HPDE6-E6E7 (cell line): ENCODE measurements around the gene TRIM66.

Experiments
- DNase-seq: peaks from one replicate; pipeline ENCODE4 v3.0.0; 2011; ENCODE audit warnings: missing footprints; ENCODE audit errors: extremely low spot score

The TRIM66 gene

DNA sequence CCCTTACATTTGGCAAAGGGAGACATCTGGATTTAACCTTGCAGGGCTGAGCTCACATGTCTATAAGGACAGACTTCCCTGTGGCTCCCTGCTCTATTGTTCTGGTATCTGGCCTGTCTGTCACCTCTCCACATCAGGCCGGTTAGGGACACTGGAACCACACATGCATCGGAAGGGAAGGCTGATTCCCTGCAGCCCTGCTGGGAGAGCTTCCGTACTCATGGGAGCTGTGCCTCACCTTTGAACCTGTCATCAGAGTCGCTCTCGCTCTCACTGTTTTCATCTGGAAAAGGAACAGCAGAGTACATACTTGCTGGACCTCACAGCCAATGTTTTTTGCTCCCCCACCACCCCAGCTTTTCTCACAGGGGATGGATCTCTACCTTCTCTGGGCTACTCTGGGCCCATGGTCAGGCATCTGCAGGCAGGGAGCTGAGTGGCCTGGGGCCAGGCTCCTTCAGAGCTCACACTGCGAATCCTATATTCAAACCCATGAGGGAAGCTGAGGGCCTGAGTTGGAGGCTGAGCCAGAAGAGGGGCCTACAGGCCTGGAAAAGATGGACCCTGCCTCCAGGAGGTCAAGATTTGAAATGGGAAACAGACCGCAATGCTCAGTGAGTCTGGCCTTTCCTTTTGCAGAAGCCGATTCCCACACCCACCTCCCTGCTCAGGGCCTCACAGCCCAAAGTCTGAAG, 31.4 kb upstream of the TRIM66 start:
- DNase-seq: no peak

DNA sequence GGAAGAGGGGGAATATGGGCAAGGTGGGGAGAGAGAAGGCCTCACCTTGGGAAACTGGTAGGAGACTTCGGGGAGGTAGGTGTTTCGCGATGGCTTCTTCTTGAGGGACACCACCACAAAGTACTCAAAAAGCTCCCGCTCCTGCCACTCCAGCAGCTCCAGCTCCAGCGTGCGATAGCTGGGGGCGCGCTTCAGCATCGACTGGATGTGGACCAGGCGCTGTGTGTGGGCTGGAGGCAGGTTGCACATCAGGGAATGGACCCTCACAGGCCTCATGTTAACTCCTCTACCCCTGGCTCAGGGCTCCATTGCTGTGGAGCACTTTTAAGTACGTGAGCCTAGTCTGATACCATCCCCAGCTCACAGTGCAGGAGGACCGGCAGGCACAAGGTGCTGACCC, 30.0 kb upstream of the TRIM66 start:
- DNase-seq: no peak

DNA sequence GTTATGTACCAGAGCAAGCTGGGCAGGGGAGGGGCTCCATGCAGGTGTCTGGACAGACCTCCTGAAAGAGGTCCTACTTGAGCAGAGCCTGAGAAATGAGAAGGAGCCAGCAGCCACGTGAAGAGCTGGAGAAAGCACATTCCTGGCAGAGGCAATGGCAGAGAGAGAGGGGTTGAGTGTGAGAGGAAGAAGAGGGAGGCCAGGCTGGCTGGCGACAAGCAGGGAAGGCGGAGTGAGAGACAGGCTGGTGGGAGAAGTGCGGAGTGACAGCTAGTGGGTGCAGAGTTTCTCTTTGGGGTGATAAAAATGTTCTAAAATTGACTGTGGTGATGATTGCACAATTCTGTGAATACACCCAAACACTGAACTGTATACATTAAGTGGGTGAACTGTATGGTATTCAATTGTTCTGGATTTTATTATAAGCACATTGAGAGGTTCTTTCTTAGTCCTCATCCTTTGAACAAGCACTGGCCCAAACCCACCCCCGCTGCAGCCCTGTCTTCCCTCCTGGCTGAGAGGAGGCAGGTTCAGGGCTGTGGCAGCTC, 29.5 kb upstream of the TRIM66 start:
- no peak for DNase-seq

- DNase-seq: no peak
These were observed 27.3 kb upstream of the TRIM66 start for GRCh38 chr11:8709777-8710176.

DNA sequence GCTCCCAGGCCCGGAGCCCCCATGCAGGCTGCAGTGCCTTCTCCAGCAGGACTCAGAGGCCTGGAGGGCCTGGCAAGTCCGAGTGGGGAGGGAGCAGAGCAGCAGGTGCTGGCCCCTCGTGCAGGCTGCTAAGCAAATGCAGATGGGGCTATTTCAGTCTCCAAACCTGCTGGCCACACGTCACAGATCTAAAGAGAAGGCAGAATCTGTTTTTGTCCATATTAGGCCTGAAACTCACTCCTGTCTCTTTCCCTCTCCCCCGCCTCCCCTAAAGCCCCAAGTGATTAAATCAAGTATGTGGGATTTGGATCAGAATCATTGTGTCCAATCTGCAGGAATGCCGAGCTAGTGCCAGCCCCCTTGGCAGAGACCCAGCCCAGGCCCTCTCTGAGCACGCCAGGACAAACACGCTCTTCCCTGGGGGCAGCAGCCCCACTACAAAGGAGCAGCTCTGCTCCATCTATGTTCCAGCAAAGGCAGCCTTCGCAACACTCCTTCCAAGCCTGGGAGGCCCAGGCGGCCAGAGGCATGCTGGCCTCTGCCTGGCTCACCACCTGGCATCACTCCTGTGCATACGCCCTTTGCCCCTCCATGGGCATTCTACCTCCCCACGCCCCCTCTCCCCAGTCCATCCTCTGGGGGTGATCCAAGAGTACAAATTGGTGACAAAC, 26.7 kb upstream of the TRIM66 start:
- DNase-seq: no peak

DNA sequence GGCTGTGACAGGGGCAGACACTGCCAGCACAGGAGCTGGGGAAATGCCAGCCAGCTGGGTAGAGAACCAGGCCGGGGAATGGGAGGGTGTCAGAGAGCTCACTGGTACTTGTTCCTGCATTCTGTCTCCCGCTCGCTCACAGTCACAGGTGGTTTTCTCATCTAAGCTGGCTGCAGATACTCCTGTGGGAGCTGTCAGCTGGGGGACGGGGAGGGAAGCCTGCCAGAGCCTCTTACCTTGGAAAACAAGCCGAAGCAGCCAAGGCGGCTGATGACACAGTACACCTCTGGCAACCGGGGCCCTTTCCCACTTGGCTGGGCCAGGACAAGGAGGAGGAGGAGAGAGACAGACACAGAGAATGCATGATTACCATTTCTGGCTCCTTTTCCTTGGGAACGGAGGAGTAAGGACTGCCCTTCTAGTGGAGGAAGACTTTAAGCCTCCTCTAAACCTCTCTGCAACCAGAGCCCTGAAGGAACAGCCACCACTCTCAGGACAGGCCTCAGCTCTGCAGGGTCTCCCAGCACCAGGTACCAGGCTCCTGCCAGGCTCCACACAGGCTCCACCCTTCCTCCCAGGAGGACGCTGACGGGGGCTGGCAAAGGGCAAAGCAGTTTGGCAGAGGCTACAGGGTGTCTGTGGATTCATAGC, 25.2 kb upstream of the TRIM66 start:
- DNase-seq: no peak

DNA sequence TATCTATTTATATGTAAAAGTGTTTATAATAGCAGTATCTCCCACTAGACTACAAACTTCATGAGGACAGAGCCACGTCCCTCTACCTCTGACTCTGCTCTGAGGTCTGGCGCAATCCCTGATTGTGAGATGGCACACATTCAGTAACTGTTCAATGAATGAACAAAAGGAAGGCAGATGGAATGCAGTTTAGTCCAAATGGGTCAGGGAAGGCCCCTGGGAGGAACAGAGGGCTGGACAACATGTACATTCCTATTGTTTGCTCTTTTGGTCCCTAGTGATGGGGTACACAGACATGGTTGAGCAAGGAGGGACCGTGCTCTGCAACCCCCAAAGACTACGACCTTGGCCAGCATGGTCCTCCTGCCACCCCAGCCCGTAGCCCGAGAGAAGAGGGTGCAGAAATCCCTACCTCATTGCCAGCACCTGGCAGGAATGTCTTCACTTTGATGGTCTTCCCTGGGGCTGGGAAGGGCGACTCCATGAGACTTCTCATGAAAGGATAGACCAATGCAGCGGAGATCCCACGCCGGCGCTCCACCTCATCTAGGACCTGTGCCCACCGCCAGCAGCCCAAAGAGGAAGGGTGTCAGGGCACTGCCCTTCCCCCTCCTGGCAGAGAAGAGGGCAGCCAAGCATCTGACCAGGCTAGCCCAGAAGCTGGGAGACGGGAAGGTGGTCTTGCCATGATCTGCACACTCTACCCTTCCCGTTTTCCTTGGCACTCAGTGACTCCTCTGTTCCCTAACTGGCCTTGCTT, 24.4 kb upstream of the TRIM66 start:
- no peak for DNase-seq

- DNase-seq: no peak
These were observed 22.7 kb upstream of the TRIM66 start for GRCh38 chr11:8705146-8705545.

- DNase-seq: no peak
These were observed 21.7 kb upstream of the TRIM66 start for GRCh38 chr11:8704136-8704535.

DNA sequence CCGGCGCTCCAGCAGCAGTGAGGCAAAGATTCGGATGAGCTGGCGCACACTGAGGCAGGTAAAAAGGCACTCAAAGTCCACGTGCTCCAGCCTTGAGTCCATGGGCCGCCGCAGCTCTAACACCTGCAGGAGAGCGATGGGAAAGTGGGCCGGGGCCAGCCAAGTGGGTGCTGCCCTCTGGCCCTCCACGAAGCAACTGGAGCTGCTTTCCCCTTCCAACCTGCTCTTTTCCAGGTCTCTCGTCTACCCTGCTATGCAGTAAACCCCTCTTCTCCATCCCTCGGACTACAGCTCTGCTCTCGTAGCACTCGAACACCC, 20.1 kb upstream of the TRIM66 start:
- no peak for DNase-seq

DNA sequence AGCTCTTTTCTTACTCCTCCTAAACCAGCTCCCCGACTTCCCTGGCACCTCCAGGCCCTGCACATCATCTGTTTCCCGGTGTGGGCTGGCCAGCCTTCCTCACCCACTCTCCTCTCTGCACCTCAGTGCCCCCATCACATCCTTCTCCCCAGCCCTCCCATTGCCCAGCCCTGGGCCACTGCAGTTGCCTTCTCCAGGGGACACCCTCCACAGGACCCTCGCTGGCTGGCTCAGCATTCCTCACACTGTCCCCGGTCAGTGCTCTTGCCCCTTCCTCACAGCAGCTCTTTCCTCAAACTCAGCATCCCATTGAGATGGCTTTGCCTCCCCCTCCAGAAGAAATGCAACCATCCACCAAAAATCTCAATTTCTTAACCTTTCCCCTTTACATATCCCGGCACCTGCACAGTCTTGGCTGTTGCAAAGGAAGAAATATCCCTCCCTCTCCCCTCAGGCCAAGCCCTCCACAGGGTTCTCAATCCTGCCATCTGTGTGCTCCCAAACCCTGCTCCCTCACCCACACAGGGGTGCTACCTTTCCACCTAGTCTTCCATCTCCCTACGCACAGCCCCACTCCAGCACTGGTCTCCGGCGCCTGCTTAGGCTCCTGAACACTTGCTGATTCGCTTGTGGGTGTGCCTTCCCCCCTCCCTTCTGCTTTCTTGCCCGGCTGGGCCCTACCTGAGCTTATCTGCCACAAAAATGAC, 19.6 kb upstream of the TRIM66 start:
- DNase-seq: no peak

GRCh38 chr11:8699903-8700302, 17.4 kb upstream of the TRIM66 start:
- no peak for DNase-seq

GRCh38 chr11:8698917-8699441, 16.5 kb upstream of the TRIM66 start:
- no peak for DNase-seq

- no peak for DNase-seq
These were observed 15.9 kb upstream of the TRIM66 start for GRCh38 chr11:8698379-8698851.

DNA sequence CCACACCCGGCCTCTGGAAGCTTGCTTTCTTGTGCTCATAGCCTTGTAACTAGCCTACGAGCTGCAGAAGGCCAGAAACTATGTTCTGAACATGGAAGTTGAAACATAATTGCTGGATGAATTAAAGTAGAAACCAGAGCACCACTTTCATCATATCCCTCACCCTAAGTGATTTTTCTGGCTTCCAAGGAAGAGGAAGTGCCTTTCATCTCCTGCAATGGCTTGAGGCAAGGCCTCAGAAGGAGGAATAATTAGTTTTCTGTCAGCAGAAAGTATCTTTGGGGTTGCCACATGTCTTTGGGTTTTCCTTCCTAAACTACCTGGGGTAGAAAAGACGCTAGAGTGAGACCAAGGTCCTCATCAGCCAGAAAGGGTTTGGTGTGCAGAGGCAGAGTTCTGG, 14.6 kb upstream of the TRIM66 start:
- no peak for DNase-seq

- no peak for DNase-seq
These were observed 11.7 kb upstream of the TRIM66 start for GRCh38 chr11:8694137-8694536.

- DNase-seq: no peak
These were observed 11.1 kb upstream of the TRIM66 start for GRCh38 chr11:8693555-8693954.

DNA sequence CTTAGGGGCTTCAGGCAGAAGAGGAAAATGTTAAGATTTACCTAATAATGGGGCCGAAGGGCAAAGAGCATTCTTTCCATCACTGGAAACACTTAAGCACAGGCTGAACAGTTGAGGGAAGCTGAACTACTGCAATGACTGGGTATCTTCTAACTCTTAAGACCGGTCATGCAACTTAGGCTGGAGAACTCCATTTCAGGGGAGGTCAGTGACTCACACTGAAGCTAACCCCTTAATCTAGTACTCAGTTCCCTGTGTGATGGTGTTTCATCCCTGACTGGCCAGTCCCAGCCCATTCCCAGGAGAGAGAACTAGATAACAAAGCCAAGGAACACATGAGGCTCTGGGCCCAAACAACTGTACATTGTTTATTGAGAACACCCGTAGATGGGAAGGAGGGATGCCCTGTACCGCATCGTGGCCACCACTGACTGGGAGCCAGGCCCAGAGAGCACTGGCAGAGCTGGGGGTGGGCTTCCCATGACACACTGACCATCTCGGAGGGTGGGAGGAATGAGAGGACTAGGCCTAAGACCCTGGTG, 10.6 kb upstream of the TRIM66 start:
- DNase-seq: no peak

GRCh38 chr11:8692417-8692816, 10.0 kb upstream of the TRIM66 start:
- DNase-seq: no peak

- DNase-seq: no peak
These were observed 9.1 kb upstream of the TRIM66 start for GRCh38 chr11:8691601-8692000.
